ENCODE data around the gene UGT1A4.

DNA sequence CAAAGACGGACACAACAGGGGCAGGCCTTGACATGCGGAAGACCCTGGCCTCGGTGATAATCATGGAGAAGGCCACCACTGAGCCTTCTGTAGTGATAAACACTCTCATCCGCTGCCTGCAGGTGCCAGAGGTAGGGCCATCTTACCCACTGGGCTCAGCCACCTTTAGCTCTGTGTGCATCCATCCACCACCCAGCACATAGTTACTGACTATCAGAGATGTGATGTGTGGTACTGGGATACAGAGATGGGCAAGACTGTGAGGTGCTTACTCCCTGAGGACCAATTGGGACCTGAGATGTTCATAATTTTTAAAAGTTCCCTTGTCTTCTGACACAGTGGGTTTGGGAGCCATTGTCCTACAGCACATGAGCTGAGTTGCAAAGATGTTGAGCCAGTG, 61.2 kb downstream of the UGT1A4 start:
- TF ChIP-seq GATA2 (IDR thresholded peaks at IDR 0.05; ENCODE audit: low read depth, low read length) (no peak), GATA3 (IDR thresholded peaks at IDR 0.05; ENCODE audit: low read depth, low read length) (no peak)
